HEK293 (cell line): ENCODE results near the gene AKT3.

ENCODE experiments used
- PATZ1 ChIP-seq: fragments of 450-650 bp; formaldehyde crosslinking; IDR thresholded peaks from 2 replicates; pipeline ENCODE4 v1.5.1; 2016; ENCODE audit warnings: missing biosample characterization, missing genetic modification characterization
- TCF7L2 ChIP-seq: IDR thresholded peaks from 2 replicates; pipeline ENCODE4 v1.6.1; 2011; ENCODE audit warnings: low read depth, mild to moderate bottlenecking, inconsistent platforms, low read length, moderate library complexity, borderline replicate concordance
- TRIM28 ChIP-seq: IDR thresholded peaks from 2 replicates; pipeline ENCODE4 v1.6.1; 2011; ENCODE audit warnings: low read length, control low read depth, borderline replicate concordance
- YY1 ChIP-seq: fragments of 450-650 bp; formaldehyde crosslinking; IDR thresholded peaks from 2 replicates; pipeline ENCODE4 v1.5.1; 2018; ENCODE audit warnings: missing biosample characterization, missing genetic modification characterization
- ZNF274 ChIP-seq, 2 experiments: fragments of 200-500 bp in 1 of 2; fragments of 450-650 bp in 1 of 2; sonication (Bioruptor generic) in 1 of 2; formaldehyde crosslinking in 1 of 2; IDR thresholded peaks; 2 replicates each; pipeline versions ENCODE4 v1.5.1 to v1.6.1; 2014 to 2016; ENCODE audit warnings: borderline replicate concordance in 1 of 2, inconsistent platforms in 1 of 2, low read length in 1 of 2, missing biosample characterization in 1 of 2, missing genetic modification characterization in 1 of 2
- ZNF391 ChIP-seq: fragments of 450-650 bp; formaldehyde crosslinking; IDR thresholded peaks from 2 replicates; pipeline ENCODE4 v1.5.1; 2016; ENCODE audit warnings: low read depth, missing biosample characterization, missing genetic modification characterization, borderline replicate concordance
- ZNF423 ChIP-seq: fragments of 450-650 bp; formaldehyde crosslinking; IDR thresholded peaks from 2 replicates; pipeline ENCODE4 v1.5.1; 2016; ENCODE audit warnings: missing biosample characterization, missing genetic modification characterization
- ZNF513 ChIP-seq: fragments of 450-650 bp; IDR thresholded peaks from 2 replicates; pipeline ENCODE4 v1.5.1; 2018; ENCODE audit warnings: missing biosample characterization, missing genetic modification characterization
- ZNF558 ChIP-seq: fragments of 450-650 bp; formaldehyde crosslinking; IDR thresholded peaks from 2 replicates; pipeline ENCODE4 v1.5.1; 2016; ENCODE audit warnings: missing biosample characterization, missing genetic modification characterization
- ZNF623 ChIP-seq: fragments of 450-650 bp; formaldehyde crosslinking; IDR thresholded peaks from 2 replicates; pipeline ENCODE4 v1.5.1; 2016; ENCODE audit warnings: missing biosample characterization, missing genetic modification characterization
- ZNF785 ChIP-seq: fragments of 450-650 bp; formaldehyde crosslinking; IDR thresholded peaks from 2 replicates; pipeline ENCODE4 v1.5.1; 2016; ENCODE audit warnings: missing biosample characterization, missing genetic modification characterization
- TF ChIP-seq, protein P1 (sequence below): fragments of 450-650 bp; formaldehyde crosslinking; IDR thresholded peaks from 2 replicates; pipeline ENCODE4 v1.5.1; 2016; ENCODE audit warnings: missing biosample characterization, missing genetic modification characterization
- TF ChIP-seq, protein P2 (sequence below): fragments of 450-650 bp; formaldehyde crosslinking; IDR thresholded peaks from 2 replicates; pipeline ENCODE4 v1.5.1; 2017; ENCODE audit warnings: missing biosample characterization, missing genetic modification characterization

- TF ChIP-seq ZNF785 (tag by site-specific recombination) (no peak), ZNF274 (IDR thresholded peaks at IDR 0.05; ENCODE audit: low read length) (no peak), ZNF274 (tag by site-specific recombination; IDR thresholded peaks at IDR 0.05; ENCODE audit: borderline replicate concordance) (no peak), ZNF623 (tag by site-specific recombination) (no peak), PATZ1 (tag by site-specific recombination) (no peak), ZNF423 (tag by site-specific recombination) (no peak), ZNF391 (tag by site-specific recombination) (no peak), ZNF558 (tag by site-specific recombination) (no peak), TCF7L2 (no peak), YY1 (tag by site-specific recombination) (no peak), TRIM28 (no peak), ZNF513 (no peak)
- TF ChIP-seq, protein P1, sequence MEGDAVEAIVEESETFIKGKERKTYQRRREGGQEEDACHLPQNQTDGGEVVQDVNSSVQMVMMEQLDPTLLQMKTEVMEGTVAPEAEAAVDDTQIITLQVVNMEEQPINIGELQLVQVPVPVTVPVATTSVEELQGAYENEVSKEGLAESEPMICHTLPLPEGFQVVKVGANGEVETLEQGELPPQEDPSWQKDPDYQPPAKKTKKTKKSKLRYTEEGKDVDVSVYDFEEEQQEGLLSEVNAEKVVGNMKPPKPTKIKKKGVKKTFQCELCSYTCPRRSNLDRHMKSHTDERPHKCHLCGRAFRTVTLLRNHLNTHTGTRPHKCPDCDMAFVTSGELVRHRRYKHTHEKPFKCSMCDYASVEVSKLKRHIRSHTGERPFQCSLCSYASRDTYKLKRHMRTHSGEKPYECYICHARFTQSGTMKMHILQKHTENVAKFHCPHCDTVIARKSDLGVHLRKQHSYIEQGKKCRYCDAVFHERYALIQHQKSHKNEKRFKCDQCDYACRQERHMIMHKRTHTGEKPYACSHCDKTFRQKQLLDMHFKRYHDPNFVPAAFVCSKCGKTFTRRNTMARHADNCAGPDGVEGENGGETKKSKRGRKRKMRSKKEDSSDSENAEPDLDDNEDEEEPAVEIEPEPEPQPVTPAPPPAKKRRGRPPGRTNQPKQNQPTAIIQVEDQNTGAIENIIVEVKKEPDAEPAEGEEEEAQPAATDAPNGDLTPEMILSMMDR (tag by site-specific recombination), result no peak
- TF ChIP-seq, protein P2, sequence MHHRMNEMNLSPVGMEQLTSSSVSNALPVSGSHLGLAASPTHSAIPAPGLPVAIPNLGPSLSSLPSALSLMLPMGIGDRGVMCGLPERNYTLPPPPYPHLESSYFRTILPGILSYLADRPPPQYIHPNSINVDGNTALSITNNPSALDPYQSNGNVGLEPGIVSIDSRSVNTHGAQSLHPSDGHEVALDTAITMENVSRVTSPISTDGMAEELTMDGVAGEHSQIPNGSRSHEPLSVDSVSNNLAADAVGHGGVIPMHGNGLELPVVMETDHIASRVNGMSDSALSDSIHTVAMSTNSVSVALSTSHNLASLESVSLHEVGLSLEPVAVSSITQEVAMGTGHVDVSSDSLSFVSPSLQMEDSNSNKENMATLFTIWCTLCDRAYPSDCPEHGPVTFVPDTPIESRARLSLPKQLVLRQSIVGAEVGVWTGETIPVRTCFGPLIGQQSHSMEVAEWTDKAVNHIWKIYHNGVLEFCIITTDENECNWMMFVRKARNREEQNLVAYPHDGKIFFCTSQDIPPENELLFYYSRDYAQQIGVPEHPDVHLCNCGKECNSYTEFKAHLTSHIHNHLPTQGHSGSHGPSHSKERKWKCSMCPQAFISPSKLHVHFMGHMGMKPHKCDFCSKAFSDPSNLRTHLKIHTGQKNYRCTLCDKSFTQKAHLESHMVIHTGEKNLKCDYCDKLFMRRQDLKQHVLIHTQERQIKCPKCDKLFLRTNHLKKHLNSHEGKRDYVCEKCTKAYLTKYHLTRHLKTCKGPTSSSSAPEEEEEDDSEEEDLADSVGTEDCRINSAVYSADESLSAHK (tag by site-specific recombination), result no peak
Observed at GRCh38 chr1:243459059-243459458, 391.0 kb downstream of the AKT3 start.
